Stimulated activated naive CD8-positive, alpha-beta T cell treated with anti-CD3 and anti-CD28 coated beads, Interleukin-15, Interleukin-2, amounts not matched to agents 100 U/mL and 50 U/mL, for 24 hours (primary cell): ENCODE data around the gene TMX2.

ENCODE experiments used
- ATAC-seq: fragments of 150-1000 bp; cut with Tn5 transposase; one replicate; pipeline ENCODE4 v1.10.0; 2021
- DNase-seq: peaks from one replicate; pipeline ENCODE4 v3.0.0; 2021

The TMX2 gene

DNA sequence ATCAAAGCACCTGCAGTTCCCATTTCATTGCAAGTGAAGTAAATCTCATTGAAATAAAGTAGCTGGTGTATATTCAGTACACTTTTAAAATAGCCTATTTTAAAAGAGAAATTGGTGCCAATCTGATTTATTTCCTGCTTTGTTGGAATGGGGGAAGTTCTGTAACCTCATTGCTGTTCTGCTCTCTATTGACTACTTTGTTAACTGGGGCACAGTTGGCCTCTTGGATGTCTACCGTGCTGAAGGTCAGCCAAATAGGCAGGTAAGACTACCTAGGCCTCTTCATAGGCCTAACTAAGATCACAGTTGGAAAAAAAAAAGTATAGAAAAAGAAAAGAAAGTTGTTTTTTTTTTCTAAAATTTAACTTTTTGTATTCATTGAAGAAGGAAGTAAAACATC, 58.4 kb downstream of the TMX2 start:
- DNase-seq (no peak), ATAC-seq (no peak)

DNA sequence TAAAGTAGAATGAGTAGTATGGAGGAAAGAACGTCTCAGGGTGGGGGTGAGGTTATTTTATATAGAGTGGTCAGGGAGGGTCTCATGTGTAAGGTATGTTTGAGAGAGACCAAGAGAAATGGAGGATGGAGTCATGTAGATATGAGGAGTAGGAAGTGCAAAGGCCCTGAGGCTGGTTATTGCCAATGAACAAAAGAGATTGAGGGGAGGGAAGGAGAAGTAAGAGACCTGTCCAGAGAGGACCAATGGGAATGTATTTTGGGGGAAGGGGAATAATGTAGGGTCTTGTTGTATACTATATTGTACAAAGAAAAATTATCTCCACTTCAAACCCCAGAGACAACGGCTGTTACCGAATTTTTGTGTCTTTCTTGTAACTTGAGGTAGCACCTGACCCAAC, 59.0 kb downstream of the TMX2 start:
- DNase-seq: no peak
- ATAC-seq: no peak

DNA sequence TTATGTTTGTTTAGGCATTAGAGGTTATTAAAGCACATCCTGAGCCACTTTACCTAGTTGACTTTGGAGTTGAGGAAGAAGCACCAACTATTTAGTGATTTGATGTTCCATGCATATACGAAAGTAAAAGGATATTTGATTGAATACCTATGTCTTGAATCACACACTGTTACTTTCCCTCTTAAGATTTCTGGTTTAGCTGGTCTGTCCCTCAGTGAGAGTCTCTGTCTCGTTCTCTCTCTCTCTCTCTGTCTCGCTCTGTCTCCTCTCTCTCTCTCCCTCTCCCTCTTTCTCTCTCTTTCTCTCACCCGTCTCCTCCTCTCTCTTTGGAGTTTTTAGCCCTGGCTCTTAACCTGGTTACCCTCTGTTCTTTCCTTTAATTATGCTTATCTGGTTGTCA, 60.2 kb downstream of the TMX2 start:
- DNase-seq (no peak), ATAC-seq (no peak)

DNA sequence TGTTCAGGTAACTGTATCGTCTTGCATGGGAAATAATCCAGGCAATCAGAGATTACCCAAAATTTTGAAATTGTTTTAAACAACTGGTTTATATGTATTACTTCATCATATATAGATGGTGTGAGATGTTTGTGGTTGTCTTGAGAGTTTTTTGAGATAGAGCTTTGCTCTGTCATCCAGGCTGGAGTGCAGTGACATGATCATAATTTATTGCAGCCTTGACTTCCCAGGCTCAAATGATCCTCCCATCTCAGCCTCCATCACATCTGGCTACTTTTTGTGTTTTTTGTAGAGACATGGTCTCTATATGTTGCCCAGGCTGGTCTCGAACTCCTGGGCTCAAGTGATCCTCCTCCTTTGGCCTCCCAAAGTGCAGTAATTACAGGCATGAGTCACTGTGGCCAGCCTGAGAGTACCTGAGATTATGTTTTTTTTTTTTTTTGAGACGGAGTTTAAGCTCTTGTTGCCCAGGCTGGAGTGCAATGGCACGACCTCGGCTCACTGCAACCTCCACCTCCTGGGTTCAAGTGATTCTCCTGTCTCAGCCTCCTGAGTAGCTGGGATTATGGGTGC, 60.7 kb downstream of the TMX2 start:
- ATAC-seq: no peak

GRCh38 chr11:57775491-57775890, 63.1 kb downstream of the TMX2 start:
- no peak for DNase-seq
- ATAC-seq: no peak

More for the DNA sequence above, 60.7 kb downstream of the TMX2 start:
- DNase-seq: no peak

DNA sequence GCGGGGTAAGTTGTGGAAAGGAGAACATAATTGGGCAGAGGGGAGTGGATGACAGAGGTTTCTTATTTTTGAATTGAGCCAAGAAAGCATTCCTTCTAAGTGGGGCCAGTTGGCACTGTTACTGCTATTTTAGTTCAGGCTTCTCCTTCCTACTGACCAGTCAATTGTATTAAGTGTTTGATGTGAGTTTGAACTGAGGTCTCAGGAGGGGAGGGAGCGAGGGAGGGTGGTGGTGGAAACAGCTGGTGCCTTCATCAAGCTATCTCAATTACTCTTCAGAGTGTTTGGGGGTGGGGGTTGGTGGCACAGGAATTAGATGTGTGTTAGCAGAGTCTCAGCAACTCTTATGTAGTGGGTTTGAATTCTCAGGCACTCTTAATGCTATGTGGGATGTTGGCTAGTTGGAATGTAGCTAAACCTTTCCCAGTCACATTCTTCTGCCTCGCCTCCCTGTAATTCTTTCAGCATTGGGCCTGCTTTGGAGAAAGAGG, 63.7 kb downstream of the TMX2 start:
- no peak for ATAC-seq
- DNase-seq: no peak

- no peak for DNase-seq
Measured at GRCh38 chr11:57776577-57777210, 64.3 kb downstream of the TMX2 start.

DNA sequence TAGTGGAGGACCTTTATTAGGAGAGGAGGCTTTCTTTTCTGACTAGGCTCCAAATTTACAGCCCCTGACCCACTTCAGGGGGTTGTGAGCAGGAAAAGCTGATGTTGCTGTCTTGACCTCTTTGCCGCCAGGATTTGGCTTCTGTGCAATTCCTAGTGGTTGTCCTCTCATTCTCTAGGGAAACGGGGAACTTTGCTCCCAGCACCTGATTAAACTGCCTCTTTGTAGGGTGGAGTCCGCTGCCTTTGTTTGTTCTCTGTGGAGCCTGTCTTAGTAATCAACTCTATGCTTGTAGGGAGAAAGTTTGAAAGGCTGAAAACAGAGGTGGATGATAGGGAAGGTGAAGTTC, 65.5 kb downstream of the TMX2 start:
- DNase-seq (no peak), ATAC-seq (no peak)

More at GRCh38 chr11:57776577-57777210, 64.3 kb downstream of the TMX2 start:
- ATAC-seq: no peak

DNA sequence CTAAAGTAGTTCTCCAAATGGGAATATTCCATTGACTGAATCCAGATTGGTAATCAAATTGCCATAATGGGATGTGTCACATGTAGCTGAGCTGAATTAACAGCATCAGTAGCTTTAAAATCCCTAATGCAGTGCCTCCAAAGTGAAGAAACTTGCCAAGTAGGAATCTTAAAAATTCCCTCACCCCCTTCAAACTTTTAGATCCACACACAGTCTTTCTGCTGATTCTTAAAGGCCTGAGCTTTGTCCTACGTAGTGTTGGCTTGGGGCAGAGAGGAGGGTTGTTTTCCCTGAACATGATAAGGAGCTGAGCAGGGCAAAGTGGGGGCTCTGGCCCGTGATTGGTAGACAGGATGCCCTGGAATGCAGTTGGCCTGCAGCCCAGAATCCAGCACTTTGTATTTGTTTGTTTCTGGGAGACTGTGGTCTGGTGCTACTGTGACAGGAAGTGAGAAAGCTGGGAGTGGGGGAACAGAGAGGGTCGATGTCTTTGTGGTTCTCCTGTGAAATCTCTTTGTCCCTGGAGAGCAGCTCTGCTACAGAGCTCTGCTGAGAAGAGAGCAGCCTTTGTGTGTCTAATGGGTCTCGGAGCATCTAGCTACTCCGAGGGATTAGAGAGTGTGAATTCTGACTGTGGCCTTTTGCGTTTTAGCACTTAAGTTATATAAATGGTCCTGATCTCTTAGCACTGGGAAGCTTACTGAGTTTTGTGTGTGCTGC, 66.1 kb downstream of the TMX2 start:
- no peak for ATAC-seq
- no peak for DNase-seq

DNA sequence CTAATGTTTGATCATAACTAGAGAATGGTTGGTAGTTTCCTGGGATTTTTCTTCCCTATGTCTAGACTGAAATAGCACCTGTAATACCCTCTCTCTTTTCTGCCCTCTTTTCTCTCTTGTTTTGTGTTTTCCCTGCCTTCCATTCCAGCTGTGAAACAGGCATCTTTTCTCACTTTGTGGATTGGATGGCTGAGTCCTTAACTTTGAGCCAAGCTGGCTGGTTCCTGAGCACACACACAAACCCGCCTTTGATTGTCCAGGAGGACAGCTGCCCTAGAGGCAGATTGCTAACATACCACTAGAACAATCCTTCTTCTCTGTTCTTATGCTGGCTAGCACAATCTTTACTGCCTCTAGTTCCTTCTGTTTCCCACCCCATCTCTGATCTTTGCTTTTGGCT, 66.9 kb downstream of the TMX2 start:
- ATAC-seq: no peak
- DNase-seq: no peak

GRCh38 chr11:57781529-57781943, 69.1 kb downstream of the TMX2 start:
- ATAC-seq (peak; percentile 46), DNase-seq (no peak)

GRCh38 chr11:57785072-57785471, 72.7 kb downstream of the TMX2 start:
- DNase-seq (no peak), ATAC-seq (no peak)

DNA sequence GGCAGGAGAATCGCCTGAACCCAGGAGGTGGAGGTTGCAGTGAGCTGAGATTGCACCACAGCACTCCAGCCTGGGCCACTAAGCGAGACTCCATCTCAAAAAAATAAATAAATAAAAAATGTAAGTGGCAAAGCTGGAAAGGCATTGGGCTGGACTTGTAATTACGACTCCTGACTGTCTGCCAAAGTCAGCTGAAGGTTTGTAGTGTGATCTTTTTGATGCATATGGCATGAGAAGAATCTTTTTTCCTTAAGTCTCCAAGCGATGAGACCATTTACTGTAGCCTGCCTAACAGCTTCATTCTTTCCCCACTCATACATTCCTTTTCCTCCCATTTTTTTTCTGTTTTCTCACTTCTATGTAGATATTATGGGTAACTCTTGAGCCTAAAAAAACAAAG, 74.0 kb downstream of the TMX2 start:
- ATAC-seq (no peak), DNase-seq (no peak)

GRCh38 chr11:57787006-57787604, 74.7 kb downstream of the TMX2 start:
- DNase-seq (no peak), ATAC-seq (no peak)

DNA sequence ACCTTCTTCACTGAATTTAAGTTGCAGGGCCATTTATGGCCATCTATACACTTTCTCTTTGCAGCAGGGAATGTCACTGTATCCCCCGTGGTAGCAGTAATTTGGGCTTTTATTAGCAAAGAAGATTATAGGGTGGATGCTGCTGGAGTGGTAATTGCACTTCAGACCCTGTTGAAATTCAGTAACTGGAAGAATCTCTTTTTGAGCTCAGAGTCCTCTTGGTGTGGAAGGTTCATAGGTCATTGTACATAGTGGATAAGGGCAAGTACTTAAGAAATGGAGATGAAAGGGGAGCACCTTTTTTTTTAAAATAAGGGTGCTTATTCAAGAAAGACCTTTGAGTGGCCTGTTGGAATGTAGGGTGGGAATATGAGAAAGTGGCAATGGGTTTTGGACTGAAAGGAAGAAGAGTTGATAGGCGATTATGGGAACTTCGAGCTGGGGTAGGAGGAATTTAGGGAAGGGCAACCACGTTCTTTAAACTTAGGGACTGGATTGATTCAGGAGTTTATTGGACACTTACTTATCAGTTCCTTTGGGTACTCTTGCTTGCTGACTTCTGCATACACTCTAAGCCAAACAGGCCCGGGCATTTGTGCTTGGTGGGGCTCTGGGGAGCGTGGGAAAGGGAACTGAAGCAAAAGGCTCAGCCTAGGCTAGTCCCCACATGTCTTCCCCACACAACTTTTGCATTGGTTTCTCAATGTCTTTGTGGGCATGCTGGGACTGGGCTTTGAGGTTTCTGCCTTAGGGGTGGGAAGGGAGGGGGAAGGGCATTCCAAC, 75.7 kb downstream of the TMX2 start:
- no peak for ATAC-seq
- no peak for DNase-seq

GRCh38 chr11:57788703-57789088, 76.3 kb downstream of the TMX2 start:
- DNase-seq (no peak), ATAC-seq (no peak)
